Measurements from ENCODE around the gene KDM7A. TPM values are rescaled to one million over a fixed set of nuclear protein-coding genes. Genes with fewer than 3 reads are reported as not detected.
A peak's percentile ranks its signal among the peaks of the same experiment; 100 is the strongest.

KDM7A gene
- total RNA-seq, 1 experiment from 2014 or later: 1.5 TPM

DNA sequence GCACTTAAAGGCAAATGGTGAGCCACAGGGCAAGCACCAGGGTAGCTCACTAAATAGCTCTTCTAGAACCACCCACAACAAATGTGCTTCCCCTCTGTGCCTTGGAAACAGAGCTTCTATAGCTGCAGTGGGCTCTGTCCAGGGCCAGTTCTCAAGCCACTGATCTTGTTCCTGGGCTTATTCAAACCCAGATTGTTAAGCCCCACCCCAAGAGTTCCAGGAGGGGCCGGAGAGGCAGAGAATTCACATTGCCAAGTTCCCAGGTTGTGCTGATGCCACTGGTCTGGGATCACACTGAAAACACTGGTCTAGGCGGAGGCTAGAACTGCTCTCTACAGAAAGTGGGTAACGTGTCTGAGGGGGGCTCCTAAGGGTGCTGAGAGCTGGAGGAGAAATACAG is 15.4 kb upstream of the KDM7A start:
- peak in 1 of 2 experiments; percentile 6 for DNase-seq
- Histone ChIP-seq H3K4me2 (no peak overlapping the region), H3F3A (ENCODE audit: insufficient read depth, low read depth) (peaks cover 8% of the 10 kb centered on the region; the same call in 1 of the 2 replicates), H4K20me1 (ENCODE audit: insufficient read depth) (no peaks in the 10 kb centered on the region), H3K4me1 (replicated peaks; ENCODE audit: insufficient read depth) (no peaks in the 10 kb centered on the region), H3K9me3 (ENCODE audit: insufficient read depth, low read depth) (no peaks in the 10 kb centered on the region), H2AFZ (0 out of 2 replicates have a peak overlapping the region, but pooled peaks have one; percentile 3), H3K27me3 (ENCODE audit: insufficient read depth, low read depth) (no peaks in the 10 kb centered on the region), H3K4me3 (no peak overlapping the region), H3K36me3 (ENCODE audit: low read depth) (no peaks in the 10 kb centered on the region), H3K9me2 (ENCODE audit: insufficient read depth) (no peaks in the 10 kb centered on the region), H3K79me2 (ENCODE audit: low read depth) (no peaks in the 10 kb centered on the region), H3K27ac (no peak overlapping the region)
- TF ChIP-seq, protein P1, sequence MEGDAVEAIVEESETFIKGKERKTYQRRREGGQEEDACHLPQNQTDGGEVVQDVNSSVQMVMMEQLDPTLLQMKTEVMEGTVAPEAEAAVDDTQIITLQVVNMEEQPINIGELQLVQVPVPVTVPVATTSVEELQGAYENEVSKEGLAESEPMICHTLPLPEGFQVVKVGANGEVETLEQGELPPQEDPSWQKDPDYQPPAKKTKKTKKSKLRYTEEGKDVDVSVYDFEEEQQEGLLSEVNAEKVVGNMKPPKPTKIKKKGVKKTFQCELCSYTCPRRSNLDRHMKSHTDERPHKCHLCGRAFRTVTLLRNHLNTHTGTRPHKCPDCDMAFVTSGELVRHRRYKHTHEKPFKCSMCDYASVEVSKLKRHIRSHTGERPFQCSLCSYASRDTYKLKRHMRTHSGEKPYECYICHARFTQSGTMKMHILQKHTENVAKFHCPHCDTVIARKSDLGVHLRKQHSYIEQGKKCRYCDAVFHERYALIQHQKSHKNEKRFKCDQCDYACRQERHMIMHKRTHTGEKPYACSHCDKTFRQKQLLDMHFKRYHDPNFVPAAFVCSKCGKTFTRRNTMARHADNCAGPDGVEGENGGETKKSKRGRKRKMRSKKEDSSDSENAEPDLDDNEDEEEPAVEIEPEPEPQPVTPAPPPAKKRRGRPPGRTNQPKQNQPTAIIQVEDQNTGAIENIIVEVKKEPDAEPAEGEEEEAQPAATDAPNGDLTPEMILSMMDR (conservative IDR thresholded peaks at IDR 0.05): no peak
- TF ChIP-seq EZH2 (IDR thresholded peaks at IDR 0.05; ENCODE audit: low read depth): no peak
- ChIA-PET POLR2A (ENCODE audit: unreplicated experiment) (no interaction called here), CTCF (no interaction called here)
- no TSS peak for BruUV-seq (replicated peaks)
- intact Hi-C loops (cut with micrococcal nuclease; ENCODE audit: unreplicated experiment): no loop called here

DNA sequence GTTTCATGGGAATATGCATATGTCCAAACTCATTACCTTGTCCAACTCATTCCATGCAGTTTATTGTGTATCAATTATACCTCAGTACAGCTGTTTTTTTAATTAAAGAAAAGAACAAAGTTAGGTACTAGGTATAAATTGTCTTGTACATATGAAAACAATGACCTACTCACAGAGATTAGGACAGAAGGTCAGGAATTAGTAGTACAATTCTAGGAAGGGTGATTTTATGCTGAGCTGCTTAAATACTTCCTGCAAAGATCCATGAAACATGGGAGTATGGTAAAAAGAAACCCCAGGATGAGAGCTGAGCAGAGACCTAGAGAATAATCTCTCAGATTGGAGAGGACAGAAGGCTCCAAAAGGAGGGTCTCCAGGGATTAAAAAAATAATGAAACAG is 13.8 kb upstream of the KDM7A start:
- no peak overlapping the region for H3K27ac ChIP-seq
- no peaks in the 10 kb centered on the region for H3K9me3 ChIP-seq (ENCODE audit: insufficient read depth, low read depth)
- intact Hi-C loops (cut with micrococcal nuclease; ENCODE audit: unreplicated experiment): no loop called here
- DNase-seq: no peak
- CTCF ChIA-PET: no interaction called here
- H3K4me3 ChIP-seq: no peak overlapping the region
- no peaks in the 10 kb centered on the region for H3K4me1 ChIP-seq (replicated peaks; ENCODE audit: insufficient read depth)
- TF ChIP-seq EZH2 (IDR thresholded peaks at IDR 0.05; ENCODE audit: low read depth): no peak
- TF ChIP-seq, protein P1 (conservative IDR thresholded peaks at IDR 0.05): no peak
- no peaks in the 10 kb centered on the region for H4K20me1 ChIP-seq (ENCODE audit: insufficient read depth)
- no peaks in the 10 kb centered on the region for H3K36me3 ChIP-seq (ENCODE audit: low read depth)
- H3K4me2 ChIP-seq: no peak overlapping the region
- POLR2A ChIA-PET (ENCODE audit: unreplicated experiment): no interaction called here
- peaks cover 8% of the 10 kb centered on the region; the same call in 1 of the 2 replicates for H3F3A ChIP-seq (ENCODE audit: insufficient read depth, low read depth)
- no TSS peak for BruUV-seq (replicated peaks)
- H3K79me2 ChIP-seq (ENCODE audit: low read depth): no peaks in the 10 kb centered on the region
- H2AFZ ChIP-seq: no peak overlapping the region
- no peaks in the 10 kb centered on the region for H3K27me3 ChIP-seq (ENCODE audit: insufficient read depth, low read depth)
- no peaks in the 10 kb centered on the region for H3K9me2 ChIP-seq (ENCODE audit: insufficient read depth)

DNA sequence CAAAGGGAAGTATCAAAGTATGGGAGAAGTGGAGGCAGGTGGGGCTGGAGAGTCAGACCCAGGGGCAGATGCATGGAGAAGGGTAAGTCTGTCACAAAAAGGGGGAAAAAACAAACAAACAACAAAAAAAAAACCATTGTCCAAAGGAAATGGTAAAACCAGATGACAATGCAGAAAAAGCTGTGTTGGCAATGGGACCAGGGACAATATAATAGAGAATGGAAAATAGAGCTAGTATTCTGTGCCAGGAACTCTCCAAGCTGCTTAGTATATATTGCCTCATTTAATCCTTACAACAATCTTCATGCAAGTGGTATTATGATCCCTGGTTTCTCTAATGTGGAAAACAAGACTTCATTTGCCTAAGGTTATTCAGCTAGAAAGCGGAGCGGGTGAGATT is 13.1 kb upstream of the KDM7A start:
- Histone ChIP-seq H3K4me1 (replicated peaks; ENCODE audit: insufficient read depth) (no peaks in the 10 kb centered on the region), H3K9me2 (ENCODE audit: insufficient read depth) (no peaks in the 10 kb centered on the region), H3F3A (ENCODE audit: insufficient read depth, low read depth) (peaks cover 8% of the 10 kb centered on the region; the same call in 1 of the 2 replicates), H3K36me3 (ENCODE audit: low read depth) (no peaks in the 10 kb centered on the region), H2AFZ (no peak overlapping the region), H3K27ac (no peak overlapping the region), H3K27me3 (ENCODE audit: insufficient read depth, low read depth) (no peaks in the 10 kb centered on the region), H3K4me3 (no peak overlapping the region), H3K79me2 (ENCODE audit: low read depth) (no peaks in the 10 kb centered on the region), H3K4me2 (no peak overlapping the region), H4K20me1 (ENCODE audit: insufficient read depth) (no peaks in the 10 kb centered on the region), H3K9me3 (ENCODE audit: insufficient read depth, low read depth) (no peaks in the 10 kb centered on the region)
- BruUV-seq (replicated peaks): no TSS peak
- ChIA-PET CTCF (no interaction called here), POLR2A (ENCODE audit: unreplicated experiment) (no interaction called here)
- DNase-seq: no peak
- TF ChIP-seq EZH2 (IDR thresholded peaks at IDR 0.05; ENCODE audit: low read depth): no peak
- TF ChIP-seq, protein P1 (conservative IDR thresholded peaks at IDR 0.05): no peak
- intact Hi-C loops (cut with micrococcal nuclease; ENCODE audit: unreplicated experiment): no loop called here

Data from PC-9 (cell line).